ELR (cell line): ENCODE data around the gene PLEKHA1.

Experiments used
- DNase-seq: peaks from one replicate; pipeline ENCODE4 v3.0.0-alpha.2; 2015; ENCODE audit warnings: low read depth

The PLEKHA1 gene

GRCh38 chr10:122379041-122379440, 4.5 kb downstream of the PLEKHA1 start:
- no peak for DNase-seq

- DNase-seq, result no peak
These were observed 5.0 kb downstream of the PLEKHA1 start for GRCh38 chr10:122379537-122379936.

GRCh38 chr10:122380703-122381102, 6.2 kb downstream of the PLEKHA1 start:
- DNase-seq, result no peak

- no peak for DNase-seq
These were observed 7.2 kb downstream of the PLEKHA1 start for GRCh38 chr10:122381680-122382079.

GRCh38 chr10:122386514-122386913, 12.0 kb downstream of the PLEKHA1 start:
- no peak for DNase-seq

- DNase-seq, result no peak
These were observed 13.1 kb downstream of the PLEKHA1 start for GRCh38 chr10:122387572-122387971.

GRCh38 chr10:122388287-122388997, 13.9 kb downstream of the PLEKHA1 start:
- no peak for DNase-seq

- DNase-seq, result no peak
These were observed 15.8 kb downstream of the PLEKHA1 start for GRCh38 chr10:122390271-122390670.

GRCh38 chr10:122390679-122391078, 16.2 kb downstream of the PLEKHA1 start:
- DNase-seq, result no peak

- no peak for DNase-seq
These were observed 17.4 kb downstream of the PLEKHA1 start for GRCh38 chr10:122391875-122392274.

- no peak for DNase-seq
These were observed 18.3 kb downstream of the PLEKHA1 start for GRCh38 chr10:122392835-122393234.

- DNase-seq, result no peak
These were observed 18.8 kb downstream of the PLEKHA1 start for GRCh38 chr10:122393288-122393687.

- no peak for DNase-seq
These were observed 28.1 kb downstream of the PLEKHA1 start for GRCh38 chr10:122402548-122403131.

- no peak for DNase-seq
These were observed 30.1 kb downstream of the PLEKHA1 start for GRCh38 chr10:122404576-122404975.

- DNase-seq, result no peak
These were observed 33.0 kb downstream of the PLEKHA1 start for GRCh38 chr10:122407375-122408125.

- no peak for DNase-seq
These were observed 38.8 kb downstream of the PLEKHA1 start for GRCh38 chr10:122413327-122413726.

- no peak for DNase-seq
These were observed 43.2 kb downstream of the PLEKHA1 start for GRCh38 chr10:122417667-122418066.

- DNase-seq, result no peak
These were observed 44.5 kb downstream of the PLEKHA1 start for GRCh38 chr10:122419016-122419415.

GRCh38 chr10:122419876-122420623, 45.5 kb downstream of the PLEKHA1 start:
- peak; percentile 6 for DNase-seq

- no peak for DNase-seq
These were observed 46.1 kb downstream of the PLEKHA1 start for GRCh38 chr10:122420624-122421007.

- no peak for DNase-seq
These were observed 46.6 kb downstream of the PLEKHA1 start for GRCh38 chr10:122421054-122421625.

- DNase-seq, result no peak
These were observed 47.2 kb downstream of the PLEKHA1 start for GRCh38 chr10:122421742-122422141.
